ENCODE data around the gene RAB3D. TPM values are rescaled to one million over a fixed set of nuclear protein-coding genes. Genes with fewer than 3 reads are reported as not detected.

The RAB3D gene
- total and polyA plus RNA-seq, 2 experiments from 2014 or later = 3.8 to 21.2 TPM

- H3K9me3 Mint-ChIP-seq = no peaks in the 10 kb centered on the region; the same call in 2 of the 3 replicates
- H3K27ac Mint-ChIP-seq = no peak overlapping the region
- H3K9me2 ChIP-seq (ENCODE audit: insufficient read depth) = no peaks in the 10 kb centered on the region
- H3K27me3 ChIP-seq (ENCODE audit: insufficient read depth) = peaks cover 5% of the 10 kb centered on the region; the same call in 1 of the 2 replicates
- no peak overlapping the region for H2AFZ ChIP-seq
- H3K27ac ChIP-seq (ENCODE audit: low read depth) = no peak overlapping the region
- H4K20me1 ChIP-seq (replicated peaks; ENCODE audit: insufficient read depth) = no peaks in the 10 kb centered on the region
- TF ChIP-seq EZH2phosphoT487 (IDR thresholded peaks at IDR 0.05; ENCODE audit: unreplicated experiment) = no peak
- TF ChIP-seq REST (IDR thresholded peaks at IDR 0.05; ENCODE audit: unreplicated experiment) = no peak
- no peak for TF ChIP-seq ZNF114 (CRISPR knock-in tag; IDR thresholded peaks at IDR 0.05)
- no peak for TF ChIP-seq CREB1 (CRISPR knock-in tag; IDR thresholded peaks at IDR 0.05; ENCODE audit: low read depth)
- TF ChIP-seq ZNF462 (CRISPR knock-in tag; IDR thresholded peaks at IDR 0.05) = no peak
- TF ChIP-seq CTCF (conservative IDR thresholded peaks at IDR 0.05; ENCODE audit: low read depth in 2 of 2) = no peak
- no peak for TF ChIP-seq POLR2AphosphoS5 (IDR thresholded peaks at IDR 0.05; ENCODE audit: low read depth)
- TF ChIP-seq JUNB (IDR thresholded peaks at IDR 0.05; ENCODE audit: unreplicated experiment) = no peak
- no peak for TF ChIP-seq STAT1 (IDR thresholded peaks at IDR 0.05; ENCODE audit: unreplicated experiment)
- no peak for TF ChIP-seq EZH2 (IDR thresholded peaks at IDR 0.05; ENCODE audit: low read depth, unreplicated experiment)
- TF ChIP-seq ZNF331 (CRISPR knock-in tag; IDR thresholded peaks at IDR 0.05; ENCODE audit: low read depth) = no peak
- TF ChIP-seq NANOG (IDR thresholded peaks at IDR 0.05; ENCODE audit: borderline replicate concordance) = no peak
- TF ChIP-seq ETS1 (IDR thresholded peaks at IDR 0.05) = no peak
- H3K36me3 ChIP-seq (ENCODE audit: insufficient read depth) = no peaks in the 10 kb centered on the region
- H3K4me2 ChIP-seq = no peak overlapping the region
- DNase-seq (ENCODE audit: low spot score) (no peak), ATAC-seq (no peak)
- no peaks in the 10 kb centered on the region; the same call in 2 of the 3 replicates for H3K36me3 Mint-ChIP-seq (ENCODE audit: low read depth)
- peaks cover 15% of the 10 kb centered on the region for H3K4me1 ChIP-seq (ENCODE audit: insufficient read depth)
- no peak overlapping the region for H3K4me3 ChIP-seq
- H3K4me3 Mint-ChIP-seq = peak overlapping the region; percentile 77; the same call in 2 of the 3 replicates
- H3K79me2 ChIP-seq (replicated peaks; ENCODE audit: insufficient read depth) = no peaks in the 10 kb centered on the region
- H3F3A ChIP-seq (replicated peaks; ENCODE audit: low read depth) = no peaks in the 10 kb centered on the region
- H3K27me3 Mint-ChIP-seq (ENCODE audit: insufficient read depth, low read depth, poor library complexity) = peaks cover 41% of the 10 kb centered on the region
- H3K4me1 Mint-ChIP-seq = peaks cover 22% of the 10 kb centered on the region
These were observed 17.5 kb upstream of the RAB3D start for GRCh38 chr19:11356676-11357550.
